HG03460 (cell line): ENCODE measurements around the gene GSTP1.

Experiments used
- ATAC-seq: cut with Tn5 transposase; IDR thresholded peaks from one replicate; pipeline ENCODE4 v1.9.1; 2021; ENCODE audit not compliant: unreplicated experiment

Gene GSTP1

DNA sequence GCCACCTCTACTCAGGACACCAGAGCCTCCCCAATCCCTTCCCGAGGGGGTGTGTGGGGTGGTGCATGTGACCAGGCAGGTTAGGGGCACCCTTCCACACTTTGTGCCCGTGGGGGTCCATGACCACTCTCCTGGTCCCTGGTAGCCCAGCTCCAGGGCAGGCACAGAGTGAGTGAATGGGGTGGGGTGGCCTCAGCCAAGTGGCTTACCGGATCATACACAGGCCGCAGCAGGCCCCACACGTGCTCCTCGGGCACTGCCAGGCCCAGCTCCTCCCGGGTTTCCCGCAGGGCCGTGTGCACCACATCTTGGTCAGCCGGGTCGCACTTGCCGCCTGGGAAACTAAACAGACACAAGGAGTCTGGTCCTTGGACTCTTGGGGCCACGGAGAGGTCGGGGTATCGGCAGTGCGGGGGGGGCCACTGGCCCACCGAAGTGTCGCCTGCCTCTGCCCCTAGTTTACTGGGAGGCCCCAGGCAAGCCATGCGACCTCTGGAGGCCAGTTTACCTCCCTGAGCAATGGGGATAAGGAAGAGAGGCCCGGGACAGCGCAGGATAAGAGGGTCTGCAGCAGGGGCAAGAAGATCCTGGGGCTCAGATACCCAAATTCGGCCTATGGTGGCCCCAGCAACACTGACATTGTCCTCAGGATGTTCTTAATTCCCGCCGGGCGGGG lies 45.2 kb downstream of the GSTP1 start:
- ATAC-seq: no peak

- peak; percentile 40 for ATAC-seq
These were observed 46.0 kb downstream of the GSTP1 start, which contains the start of gene NUDT8 for GRCh38 chr11:67629386-67630227. Gene NUDT8, minus strand, starts transcription at chr11:67629937. Its CDS starts 26 bp downstream, at chr11:67629911.

DNA sequence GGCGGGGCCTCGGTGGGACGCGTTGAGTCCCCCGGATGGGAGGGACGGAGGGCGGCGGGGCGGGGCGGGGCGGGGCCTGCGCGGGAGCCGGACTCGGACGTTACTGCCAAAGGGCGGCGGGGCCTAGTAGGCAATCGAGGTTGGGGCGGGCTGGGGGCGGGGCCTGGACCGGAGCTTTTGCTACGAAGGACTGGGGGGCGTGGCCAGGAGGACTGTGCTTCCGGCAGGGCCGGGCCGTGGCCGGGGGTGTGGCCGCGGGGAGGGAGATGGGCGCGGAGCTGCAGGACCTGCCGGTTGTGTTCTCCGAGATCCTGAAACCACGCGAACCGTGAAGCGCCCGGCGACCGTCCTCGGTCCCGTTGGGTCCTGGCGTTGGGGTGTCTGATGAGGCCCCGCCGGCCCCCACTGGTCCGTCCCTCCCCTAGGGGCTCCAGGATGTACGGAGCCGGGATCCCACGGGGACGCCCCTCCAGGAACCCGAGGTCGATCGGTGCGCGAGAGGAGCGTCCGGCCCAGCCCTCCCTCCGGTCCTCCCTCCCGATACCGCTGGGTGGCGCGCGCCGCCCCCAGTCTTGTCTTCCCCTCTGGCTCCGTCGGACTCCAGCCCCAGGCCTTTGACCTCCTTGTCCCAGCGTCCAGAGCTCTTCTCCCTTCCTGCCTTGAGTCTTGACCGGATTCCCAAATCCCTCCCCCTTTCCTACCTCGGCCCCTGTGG lies 46.8 kb downstream of the GSTP1 start:
- ATAC-seq: peak; percentile 64

DNA sequence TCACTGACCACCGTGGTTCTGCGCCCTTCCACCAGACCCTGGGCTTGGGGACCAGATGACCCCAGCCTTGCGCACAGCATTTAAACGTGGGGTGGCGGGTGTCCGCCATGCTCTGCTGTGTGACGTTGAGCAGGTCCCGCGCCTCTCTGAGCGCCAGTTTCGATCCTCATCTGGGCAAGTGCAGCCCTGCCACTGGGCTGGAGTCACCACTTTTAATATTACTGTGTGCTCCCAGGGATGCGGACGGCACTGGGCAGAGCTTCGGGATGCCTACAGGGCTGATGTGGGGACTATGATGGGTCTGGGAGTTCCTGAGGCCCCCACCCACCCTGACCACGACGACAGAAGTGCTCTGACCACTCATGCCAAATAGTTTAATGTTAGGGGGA lies 47.3 kb downstream of the GSTP1 start:
- ATAC-seq: no peak

DNA sequence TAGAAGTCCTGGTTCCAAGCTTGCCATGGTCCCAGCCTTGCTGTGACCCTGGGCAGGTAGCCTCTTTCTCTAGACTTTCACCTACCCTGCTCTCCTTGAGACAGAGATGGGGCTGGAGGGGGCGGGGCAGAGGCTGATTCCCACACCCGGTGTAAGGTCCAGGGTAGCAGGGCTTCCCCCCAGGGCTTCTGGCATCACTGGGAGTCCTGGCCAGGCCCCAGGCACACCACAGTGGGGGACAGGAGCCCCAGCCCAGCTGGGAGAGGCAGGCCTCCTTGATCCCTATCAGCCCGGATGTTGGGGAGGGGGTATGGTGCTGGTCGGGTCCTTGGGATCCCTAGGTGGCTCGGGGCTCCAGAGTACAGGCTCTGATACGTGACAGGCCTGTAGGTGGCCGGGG lies 47.8 kb downstream of the GSTP1 start:
- ATAC-seq: no peak

- ATAC-seq: no peak
These were observed 48.2 kb downstream of the GSTP1 start for GRCh38 chr11:67631853-67632174.

DNA sequence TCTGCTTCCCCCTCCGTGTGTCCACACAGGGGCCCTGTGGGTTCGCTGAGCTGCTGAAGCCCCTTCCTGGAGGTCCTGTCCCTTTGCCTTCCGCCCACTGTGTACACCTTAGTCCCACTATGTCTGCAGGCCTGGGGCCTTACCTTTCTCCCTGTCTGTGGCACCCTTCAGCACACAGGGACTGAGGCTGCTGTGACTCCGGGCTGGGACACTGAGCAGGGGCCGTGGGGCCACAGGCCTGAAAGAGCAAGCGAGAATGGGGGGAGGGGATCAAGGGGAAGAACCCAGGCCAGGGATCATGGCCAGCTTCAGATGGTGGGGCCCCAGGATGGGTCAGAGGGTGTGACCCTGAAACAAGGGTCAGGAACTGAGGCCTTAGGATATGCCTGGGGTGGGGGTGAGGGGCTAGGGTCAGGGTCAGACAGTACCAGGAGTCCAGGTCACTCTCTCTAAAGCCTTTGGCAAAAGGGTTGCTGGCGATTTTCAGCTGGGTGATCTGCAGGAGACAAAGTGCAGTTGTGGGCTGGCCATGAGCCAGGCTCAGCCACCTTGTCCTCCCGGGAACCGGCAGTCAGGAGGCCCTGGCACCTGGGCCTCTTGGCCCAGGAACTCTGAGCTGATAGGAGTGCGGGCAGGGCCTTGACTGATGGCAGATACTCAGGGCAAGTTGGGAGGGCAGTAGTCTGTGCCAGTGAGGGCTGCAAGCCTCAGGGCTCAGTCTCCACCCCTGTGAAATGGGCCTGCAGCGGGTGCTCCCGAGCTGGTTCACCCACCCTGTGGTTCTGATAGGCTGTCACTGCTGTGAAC lies 48.8 kb downstream of the GSTP1 start:
- ATAC-seq: no peak

DNA sequence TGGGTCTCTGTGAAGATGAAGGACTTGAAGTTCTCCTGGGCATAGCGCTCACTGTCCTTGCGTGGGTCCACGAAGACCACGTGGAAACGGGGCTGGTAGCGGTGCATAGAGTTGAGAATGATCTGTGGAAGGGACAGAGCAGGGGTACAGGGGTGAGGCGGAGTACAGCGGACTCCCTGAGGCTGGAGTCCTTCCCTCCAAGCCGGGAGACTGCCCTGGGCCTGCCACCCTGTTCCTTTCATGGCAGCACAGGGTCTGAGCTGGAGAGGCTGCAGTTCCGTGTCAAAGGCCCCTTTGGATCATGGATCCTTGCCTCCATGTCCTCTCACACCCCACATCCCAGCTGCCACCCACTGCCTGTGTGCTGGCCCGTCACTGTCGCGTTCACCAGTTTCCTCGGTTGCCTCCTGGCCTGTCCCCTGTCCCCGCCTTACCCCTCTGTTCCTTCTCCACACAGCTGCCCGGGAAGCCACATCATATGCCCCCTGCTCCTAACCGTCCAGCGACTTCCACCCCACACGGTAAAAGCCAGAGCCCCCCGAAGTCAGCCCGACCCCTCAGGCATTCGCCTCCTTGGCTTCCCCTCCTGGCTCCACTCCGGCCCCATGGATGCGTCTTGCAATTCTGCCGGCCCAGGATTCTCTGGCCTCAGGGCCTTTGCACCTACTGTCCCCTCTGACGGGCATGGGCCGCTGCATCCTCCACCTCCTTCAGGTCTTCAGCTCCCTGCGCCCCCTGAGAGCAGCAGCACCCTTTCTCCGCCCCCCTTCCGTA lies 49.6 kb downstream of the GSTP1 start:
- no peak for ATAC-seq

GRCh38 chr11:67633758-67634365 lies 50.2 kb downstream of the GSTP1 start:
- no peak for ATAC-seq

GRCh38 chr11:67634366-67635230 lies 51.0 kb downstream of the GSTP1 start:
- no peak for ATAC-seq

DNA sequence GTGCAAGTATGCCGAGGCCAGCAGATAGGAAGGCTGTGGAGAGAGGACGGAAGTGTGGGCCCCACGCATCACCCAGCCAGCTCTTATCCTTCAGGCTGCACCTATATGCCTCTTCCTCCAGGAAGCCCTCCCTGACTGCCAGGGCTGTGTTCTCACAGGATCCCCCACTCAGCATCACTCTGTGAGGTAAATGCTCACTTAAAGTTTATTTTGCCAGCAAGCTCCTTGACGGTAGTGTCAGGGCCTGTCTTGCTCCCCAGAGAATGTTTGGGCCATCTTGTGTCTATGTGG lies 51.6 kb downstream of the GSTP1 start:
- no peak for ATAC-seq
